HG03575 (cell line): ENCODE results near the gene RNF175.

ENCODE experiments used
- ATAC-seq: cut with Tn5 transposase; IDR thresholded peaks from one replicate; pipeline ENCODE4 v1.9.1; 2021; ENCODE audit not compliant: unreplicated experiment, insufficient number of reproducible peaks, low FRiP score; ENCODE audit errors: extremely low read depth

The RNF175 gene

GRCh38 chr4:153759407-153760316 is at the start of gene RNF175:
Gene RNF175, minus strand, starts transcription at chr4:153760024. Its CDS starts 162 bp downstream, at chr4:153759862.
- ATAC-seq, result no peak

DNA sequence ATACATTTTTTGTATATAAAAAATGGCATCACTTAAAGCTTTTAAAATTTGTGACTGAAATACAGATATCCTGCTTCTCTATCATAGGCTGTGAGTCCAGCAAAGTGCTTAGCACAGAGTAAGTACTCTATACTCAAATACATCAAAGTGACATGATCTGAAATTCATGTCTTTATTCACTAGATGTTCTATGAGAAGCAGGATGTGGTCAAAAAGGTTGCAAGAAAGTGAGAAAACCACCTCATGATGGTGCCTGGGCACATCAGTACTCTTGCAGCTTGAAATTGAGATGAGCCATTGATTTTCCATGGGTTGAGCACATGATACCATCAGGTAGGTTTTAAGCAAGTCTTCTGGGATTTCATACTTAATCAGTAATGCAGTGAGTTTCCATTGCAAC is 49.5 kb upstream of the RNF175 start:
- no peak for ATAC-seq

- ATAC-seq, result no peak
Measured at GRCh38 chr4:153808175-153808574, 48.4 kb upstream of the RNF175 start.

- no peak for ATAC-seq
Measured at GRCh38 chr4:153806073-153806472, 46.2 kb upstream of the RNF175 start.

DNA sequence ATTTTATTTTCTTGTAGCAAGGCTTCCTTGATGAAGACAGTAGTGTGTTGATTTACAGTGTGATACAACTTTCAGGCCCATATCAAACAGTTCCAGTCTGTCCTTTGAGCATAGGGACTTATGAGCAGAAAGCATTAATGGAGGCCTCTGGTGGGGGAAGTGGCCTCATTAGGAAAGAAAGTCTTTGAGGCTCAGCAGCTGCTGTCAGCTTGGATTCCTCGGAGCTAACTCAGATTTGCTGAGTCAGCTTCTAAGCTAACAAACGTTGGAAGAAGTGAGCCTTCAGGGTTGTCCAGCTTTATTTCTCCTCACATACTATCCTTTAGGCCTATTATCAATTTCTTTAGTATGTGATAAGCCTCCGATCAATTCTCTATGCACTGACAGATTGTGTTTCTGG is 44.9 kb upstream of the RNF175 start:
- ATAC-seq, result no peak

GRCh38 chr4:153799694-153800074 is 39.9 kb upstream of the RNF175 start:
- ATAC-seq, result no peak

DNA sequence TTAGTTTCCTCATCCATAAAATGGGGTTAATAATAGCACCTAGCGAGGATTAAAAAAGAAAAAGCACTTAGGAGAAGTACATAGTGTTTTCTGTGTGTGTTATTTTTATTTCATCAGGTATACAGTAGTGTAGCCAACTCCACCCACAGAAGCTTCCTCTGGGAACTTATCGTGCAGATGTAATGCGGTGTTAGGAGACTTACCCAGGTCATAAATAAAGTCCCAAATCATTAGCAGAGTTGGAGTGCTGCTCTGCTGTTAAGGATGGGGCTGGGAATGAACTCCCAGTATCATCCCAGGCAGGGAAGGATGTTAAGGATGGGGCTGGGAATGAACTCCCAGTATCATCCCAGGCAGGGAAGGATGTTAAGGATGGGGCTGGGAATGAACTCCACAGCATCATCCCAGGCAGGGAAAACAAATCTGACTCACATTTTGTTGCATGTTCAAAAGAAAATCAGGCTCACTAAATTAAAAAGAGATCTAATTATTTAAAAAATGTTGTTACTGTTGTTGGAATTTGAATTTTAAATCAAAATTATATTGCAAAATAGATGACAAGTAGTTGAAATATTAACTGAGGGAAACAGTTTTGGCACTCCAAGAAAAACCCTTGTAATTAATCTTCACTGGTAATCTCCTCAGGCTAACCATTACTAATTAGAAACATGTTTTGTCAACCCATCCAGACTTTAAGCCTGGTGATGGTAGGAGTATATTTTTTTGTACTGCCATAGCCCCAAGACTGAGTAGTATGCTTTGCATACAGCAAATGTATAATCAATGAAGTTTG is 39.3 kb upstream of the RNF175 start:
- no peak for ATAC-seq

DNA sequence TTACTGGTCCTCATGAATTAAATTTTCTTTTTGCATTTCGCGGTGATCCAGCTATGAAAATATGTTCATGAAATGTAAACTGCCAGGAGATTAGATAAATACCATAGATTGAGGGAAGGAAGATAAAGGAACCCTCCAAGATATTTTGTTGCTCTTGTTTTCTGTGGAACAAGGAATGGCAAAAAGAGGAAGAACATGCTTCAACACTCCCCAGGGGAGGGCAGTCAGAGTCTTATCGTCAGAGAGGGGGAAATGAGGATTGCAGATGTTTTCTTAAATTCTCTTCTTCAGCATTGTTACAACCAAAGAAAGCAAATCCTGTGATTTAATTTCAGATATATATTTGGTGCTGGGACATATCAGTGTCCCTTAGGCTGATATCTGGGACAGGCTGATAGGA is 38.6 kb upstream of the RNF175 start:
- no peak for ATAC-seq

GRCh38 chr4:153794006-153794405 is 34.2 kb upstream of the RNF175 start:
- ATAC-seq, result no peak

- ATAC-seq, result no peak
Measured at GRCh38 chr4:153792618-153793247, 32.9 kb upstream of the RNF175 start.

GRCh38 chr4:153791746-153792617 is 32.2 kb upstream of the RNF175 start:
- no peak for ATAC-seq

DNA sequence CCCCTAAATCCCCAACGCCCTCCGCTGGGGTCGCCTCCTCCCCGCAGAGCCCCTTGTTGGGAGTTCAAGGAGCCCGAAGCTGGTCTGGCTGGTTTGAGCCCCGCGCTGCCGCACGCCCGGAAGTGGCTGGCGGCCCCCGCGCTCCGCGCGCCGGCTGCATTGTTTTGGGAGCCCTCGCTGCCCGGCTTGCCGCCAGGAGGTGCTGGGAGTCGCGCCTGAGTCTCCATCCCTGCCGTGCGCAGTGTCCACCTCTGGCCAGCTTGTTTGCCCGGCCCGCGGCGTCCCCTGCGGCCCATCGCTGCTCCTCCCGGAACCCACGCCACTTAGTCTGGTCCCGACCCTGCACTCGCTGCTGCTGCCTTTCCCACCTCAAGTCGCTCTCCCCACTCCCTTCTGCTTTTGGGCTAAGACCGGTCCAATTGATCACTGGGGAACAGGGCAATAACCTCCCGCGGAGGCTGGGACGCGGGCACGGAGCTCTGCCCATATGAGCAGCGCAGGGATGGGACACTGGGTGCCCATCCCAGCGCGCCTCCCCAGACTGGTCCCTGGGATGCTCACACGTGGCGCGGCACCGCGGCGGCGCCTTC is 31.2 kb upstream of the RNF175 start:
- no peak for ATAC-seq

DNA sequence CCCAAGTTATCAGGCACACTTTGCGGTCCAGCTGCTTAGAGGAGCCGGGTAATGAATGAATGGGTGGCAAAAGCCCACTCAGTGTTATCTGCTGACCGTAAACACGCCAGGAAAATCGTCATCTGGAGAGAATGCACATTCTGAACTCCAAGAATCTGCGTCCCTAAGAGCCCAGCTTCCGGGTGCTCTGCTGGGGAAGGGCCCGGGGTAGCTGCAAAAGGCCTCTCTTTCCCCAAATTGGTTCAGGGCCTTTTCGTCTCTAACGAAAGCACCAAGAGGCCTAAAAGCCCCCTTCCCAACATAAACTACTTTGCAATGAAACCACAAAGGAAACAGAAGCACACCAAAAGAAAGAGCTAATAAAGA is 30.7 kb upstream of the RNF175 start:
- ATAC-seq, result no peak

DNA sequence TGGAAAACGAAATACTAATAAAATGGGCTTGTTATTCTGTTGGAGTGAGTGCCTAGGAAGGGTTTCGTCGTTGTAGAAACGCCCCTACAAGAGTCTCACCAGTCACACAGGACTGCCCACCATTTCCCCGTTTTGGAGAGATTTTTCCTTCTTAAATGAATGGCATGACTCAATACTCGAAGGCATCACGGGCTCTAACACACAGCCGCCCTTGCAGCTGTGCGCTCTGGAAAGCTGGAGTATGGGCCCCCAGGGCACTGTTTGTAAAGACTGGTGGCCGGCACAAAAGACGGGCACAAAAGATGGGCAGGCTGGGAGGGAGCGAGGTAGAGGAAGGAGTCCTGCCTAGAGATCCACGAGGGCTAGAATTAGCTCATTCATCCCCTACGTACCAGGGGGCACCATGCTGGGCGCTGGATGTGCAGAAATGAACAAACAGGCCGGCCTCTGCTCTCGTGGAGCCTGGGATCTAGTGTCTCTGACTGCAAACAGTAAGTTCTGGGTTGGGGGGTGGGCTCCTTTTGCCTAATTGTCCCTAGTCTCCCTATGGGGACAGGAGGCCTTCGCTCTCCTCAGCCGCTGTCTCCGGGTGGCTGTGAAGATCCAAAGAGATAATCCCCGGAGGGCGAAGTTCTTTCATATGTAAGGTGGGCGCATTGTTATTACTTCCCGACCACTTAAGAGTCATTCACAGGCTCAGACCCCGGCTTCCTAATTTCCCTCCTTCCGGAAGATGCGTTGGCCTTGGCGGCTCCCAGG is 30.1 kb upstream of the RNF175 start:
- ATAC-seq, result no peak

GRCh38 chr4:153788413-153789276 is 28.8 kb upstream of the RNF175 start, which contains the start of gene SFRP2:
Gene SFRP2, minus strand, starts transcription at chr4:153789083. Its CDS starts 248 bp downstream, at chr4:153788835.
- ATAC-seq, result no peak

DNA sequence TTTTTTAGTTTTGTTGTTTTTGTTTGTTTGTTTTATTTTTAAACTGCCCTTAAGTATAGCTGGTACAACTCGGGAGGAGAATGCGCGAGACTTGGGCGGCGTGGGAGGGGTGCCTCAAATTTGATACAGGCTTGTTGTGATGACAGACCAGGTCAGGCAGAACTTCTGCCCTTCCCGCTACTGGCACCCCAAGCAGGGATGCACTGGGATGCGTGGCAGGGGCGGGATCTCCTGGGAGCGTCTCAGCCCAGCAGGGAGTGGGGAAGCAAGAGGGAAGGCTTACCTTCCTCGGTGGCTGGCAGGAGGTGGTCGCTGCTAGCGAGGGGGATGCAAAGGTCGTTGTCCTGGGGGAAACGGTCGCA is 28.2 kb upstream of the RNF175 start:
- ATAC-seq, result no peak

GRCh38 chr4:153787575-153787974 is 27.8 kb upstream of the RNF175 start:
- ATAC-seq, result no peak
